H9 (cell line): ENCODE measurements around the gene RCAN3. TPM values are rescaled to one million over a fixed set of nuclear protein-coding genes. Genes with fewer than 3 reads are reported as not detected.

Source experiments
- DNase-seq: peaks from one replicate; pipeline ENCODE4 v3.0.0-alpha.2; 2017
- H2AFZ ChIP-seq: one replicate; pipeline ENCODE4 v1.6.1; 2013; ENCODE audit warnings: mild to moderate bottlenecking, low read length, control low read depth, moderate library complexity
- H2AK5ac ChIP-seq: 2 replicates; pipeline ENCODE4 v1.6.1; 2013; ENCODE audit warnings: low read length, control low read depth, mixed read lengths; ENCODE audit not compliant: insufficient read length
- H2BK120ac ChIP-seq: one replicate; pipeline ENCODE4 v1.6.1; 2013; ENCODE audit warnings: low read depth, mild to moderate bottlenecking, low read length, control low read depth, inconsistent platforms; ENCODE audit not compliant: poor library complexity, severe bottlenecking
- H2BK12ac ChIP-seq: 2 replicates; pipeline ENCODE4 v1.6.1; 2013; ENCODE audit warnings: low read length, control low read depth, mixed read lengths, low read depth; ENCODE audit not compliant: insufficient read length
- H2BK15ac ChIP-seq: 2 replicates; pipeline ENCODE4 v1.6.1; 2013; ENCODE audit warnings: low read depth, low read length, control low read depth
- H2BK20ac ChIP-seq: one replicate; pipeline ENCODE4 v1.6.1; 2013; ENCODE audit warnings: low read depth, mild to moderate bottlenecking, low read length, control low read depth, inconsistent platforms; ENCODE audit not compliant: poor library complexity, severe bottlenecking
- H2BK5ac ChIP-seq: 2 replicates; pipeline ENCODE4 v1.6.1; 2013; ENCODE audit warnings: low read length, control low read depth, mixed read lengths; ENCODE audit not compliant: insufficient read length
- H3K14ac ChIP-seq: 2 replicates; pipeline ENCODE4 v1.6.1; 2013; ENCODE audit warnings: low read length, control low read depth; ENCODE audit not compliant: insufficient read depth
- H3K18ac ChIP-seq: 2 replicates; pipeline ENCODE4 v1.6.1; 2013; ENCODE audit warnings: low read depth, mild to moderate bottlenecking, mixed read lengths, low read length, control low read depth; ENCODE audit not compliant: insufficient read length
- H3K23ac ChIP-seq: 2 replicates; pipeline ENCODE4 v1.6.1; 2013; ENCODE audit warnings: low read length, control low read depth, mixed read lengths, low read depth; ENCODE audit not compliant: insufficient read length
- H3K23me2 ChIP-seq: 2 replicates; pipeline ENCODE4 v1.6.1; 2013; ENCODE audit warnings: low read depth, mild to moderate bottlenecking, mixed read lengths, low read length, control low read depth; ENCODE audit not compliant: insufficient read length, poor library complexity, severe bottlenecking
- H3K27ac ChIP-seq: 2 replicates; pipeline ENCODE4 v1.5.1; 2013; ENCODE audit warnings: low read length, control low read depth, mixed read lengths, low read depth; ENCODE audit not compliant: insufficient read length
- H3K27me3 ChIP-seq: 2 replicates; pipeline ENCODE4 v1.6.1; 2013; ENCODE audit warnings: low read length, control low read depth, inconsistent platforms; ENCODE audit not compliant: insufficient read depth
- H3K4ac ChIP-seq: 2 replicates; pipeline ENCODE4 v1.6.1; 2013; ENCODE audit warnings: low read depth, mild to moderate bottlenecking, control low read depth, inconsistent platforms, low read length, moderate library complexity
- H3K4me1 ChIP-seq: 2 replicates; pipeline ENCODE4 v1.6.1; 2013; ENCODE audit warnings: low read length, control low read depth, inconsistent platforms; ENCODE audit not compliant: insufficient read depth
- H3K4me2 ChIP-seq: 2 replicates; pipeline ENCODE4 v1.6.1; 2013; ENCODE audit warnings: low read length, control low read depth, mixed read lengths; ENCODE audit not compliant: insufficient read length, insufficient read depth
- H3K56ac ChIP-seq: 2 replicates; pipeline ENCODE4 v1.6.1; 2013; ENCODE audit warnings: low read depth, mild to moderate bottlenecking, mixed read lengths, low read length, control low read depth; ENCODE audit not compliant: insufficient read length
- H3K79me1 ChIP-seq: 2 replicates; pipeline ENCODE4 v1.6.1; 2013; ENCODE audit warnings: low read depth, mild to moderate bottlenecking, moderate library complexity, low read length, control low read depth, inconsistent platforms; ENCODE audit not compliant: insufficient read depth, poor library complexity, severe bottlenecking
- H3K79me2 ChIP-seq: 2 replicates; pipeline ENCODE4 v1.6.1; 2013; ENCODE audit warnings: low read length, control low read depth, inconsistent platforms; ENCODE audit not compliant: insufficient read depth
- H3K9ac ChIP-seq: 2 replicates; pipeline ENCODE4 v1.6.1; 2013; ENCODE audit warnings: low read length, control low read depth, mixed read lengths; ENCODE audit not compliant: insufficient read length; ENCODE audit errors: extremely low read depth
- H3K9me3 ChIP-seq: one replicate; pipeline ENCODE4 v1.6.1; 2013; ENCODE audit warnings: low read depth, low read length, inconsistent platforms; ENCODE audit not compliant: control insufficient read depth
- H3T11ph ChIP-seq: one replicate; pipeline ENCODE4 v1.6.1; 2013; ENCODE audit warnings: mild to moderate bottlenecking, low read length, control low read depth, inconsistent platforms
- H4K20me1 ChIP-seq: one replicate; pipeline ENCODE4 v1.6.1; 2013; ENCODE audit not compliant: control insufficient read depth, insufficient read length, insufficient read depth
- H4K5ac ChIP-seq: 2 replicates; pipeline ENCODE4 v1.6.1; 2013; ENCODE audit warnings: low read depth, mild to moderate bottlenecking, mixed read lengths, low read length, control low read depth; ENCODE audit not compliant: insufficient read length
- H4K8ac ChIP-seq: replicated peaks from 2 replicates; pipeline ENCODE4 v1.6.1; 2013; ENCODE audit warnings: low read length, control low read depth, mixed read lengths, low read depth; ENCODE audit not compliant: insufficient read length
- H4K91ac ChIP-seq: 2 replicates; pipeline ENCODE4 v1.6.1; 2013; ENCODE audit warnings: low read depth, mild to moderate bottlenecking, moderate library complexity, mixed read lengths, low read length, control low read depth; ENCODE audit not compliant: insufficient read length
- H3K27ac Mint-ChIP-seq, 3 experiments: 2 replicates in 2 of 3; 3 replicates in 1 of 3; pipeline ENCODE4 v1.8.0; 2020 to 2021; ENCODE audit warnings: mixed read lengths in 3 of 3, mild to moderate bottlenecking in 1 of 3, moderate library complexity in 1 of 3
- H3K27me3 Mint-ChIP-seq: 2 replicates; pipeline ENCODE4 v1.8.0; 2021; ENCODE audit warnings: low read depth, mild to moderate bottlenecking, moderate library complexity, mixed read lengths
- H3K36me3 Mint-ChIP-seq, 3 experiments: 2 replicates in 2 of 3; 3 replicates in 1 of 3; pipeline ENCODE4 v1.8.0; 2020 to 2021; ENCODE audit warnings: low read depth in 3 of 3, mixed read lengths in 3 of 3; ENCODE audit not compliant: insufficient read depth in 1 of 3
- H3K4me1 Mint-ChIP-seq, 2 experiments: 2 replicates each; pipeline ENCODE4 v1.8.0; 2020; ENCODE audit warnings: mixed read lengths in 2 of 2
- H3K4me3 Mint-ChIP-seq, 2 experiments: 2 replicates in 1 of 2; 3 replicates in 1 of 2; pipeline ENCODE4 v1.8.0; 2020 to 2021; ENCODE audit warnings: mild to moderate bottlenecking in 2 of 2, mixed read lengths in 2 of 2, moderate library complexity in 1 of 2
- H3K9me3 Mint-ChIP-seq, 2 experiments: 2 replicates in 1 of 2; 3 replicates in 1 of 2; pipeline ENCODE4 v1.8.0; 2020; ENCODE audit warnings: mild to moderate bottlenecking in 2 of 2, mixed read lengths in 2 of 2, moderate library complexity in 1 of 2
- WGBS: extraction: QIAGEN DNeasy Blood & Tissue Kit; methylation state at CpG from one replicate; pipeline ENCODE4 v1.1.7; 2013; ENCODE audit warnings: missing lambda C conversion rate, low lambda C conversion rate, mixed read lengths; ENCODE audit not compliant: insufficient read length; ENCODE audit errors: extremely low coverage; 5-methylcytosine and 5-hydroxymethylcytosine counted together
- total RNA-seq: library from RNA; stranded (reverse); gene quantifications from 2 replicates; pipeline ENCODE4 v1.2.1, GENCODE V29; 2021
- TF ChIP-seq, protein P1 (sequence below): fragments of 200-600 bp; sonication (generic); conservative IDR thresholded peaks from 3 replicates; pipeline ENCODE4 v1.8.0; 2021; ENCODE audit warnings: antibody characterized with exemption, mild to moderate bottlenecking

The RCAN3 gene
- total RNA-seq, 1 experiment from 2014 or later = 13.0 TPM

DNA sequence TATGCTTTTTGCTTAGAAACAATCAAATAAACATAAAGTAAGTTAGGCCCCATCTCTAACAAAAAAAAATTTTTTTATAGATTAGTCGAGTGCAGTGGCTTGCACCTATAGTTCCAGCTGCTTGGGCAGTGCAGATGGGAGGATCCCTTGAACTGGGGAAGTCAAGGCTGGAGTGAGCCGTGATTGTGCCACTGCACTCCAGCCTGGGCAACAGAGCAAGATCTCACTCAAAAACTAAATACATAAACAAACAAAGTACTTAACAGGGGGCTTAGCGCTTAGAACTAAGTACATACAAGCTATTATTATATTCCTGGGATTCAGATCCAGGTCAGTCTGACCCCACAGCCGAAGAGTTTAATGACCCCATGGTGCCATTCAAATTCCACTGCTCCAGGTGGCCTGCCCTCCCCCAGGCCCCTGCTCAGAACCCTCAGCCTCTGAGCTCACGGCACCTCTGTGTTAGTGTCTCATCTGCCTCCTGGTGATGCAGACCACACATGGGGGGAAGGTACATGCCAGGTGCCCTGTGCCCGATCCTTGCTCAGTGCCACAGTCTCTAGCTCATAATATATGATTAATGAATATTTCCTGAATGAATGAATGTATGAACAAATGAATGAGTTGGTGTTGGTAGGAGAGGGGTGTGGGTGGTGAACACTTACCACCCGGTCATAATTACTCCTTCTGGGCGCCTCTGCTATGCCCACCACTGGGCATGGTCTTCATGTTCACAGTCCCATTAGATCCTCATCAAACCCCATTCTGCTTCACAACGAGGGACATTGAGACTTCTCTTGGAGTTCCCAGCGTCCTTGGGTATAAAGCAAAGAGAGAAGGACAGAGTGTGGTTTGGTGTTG is 67.9 kb downstream of the RCAN3 start:
- Histone ChIP-seq H3K23ac (no peak overlapping the region), H2BK15ac (no peak overlapping the region), H2AK5ac (no peak overlapping the region), H3K56ac (no peak overlapping the region), H3K27ac (no peak overlapping the region), H3K9me3 (no peaks in the 10 kb centered on the region), H2BK12ac (no peak overlapping the region), H4K5ac (no peak overlapping the region), H3K4me1 (peaks cover 2% of the 10 kb centered on the region; the same call in 1 of the 2 replicates), H4K8ac (no peak overlapping the region), H2BK20ac (no peak overlapping the region), H3K4ac (no peak overlapping the region), H4K20me1 (no peaks in the 10 kb centered on the region), H3K23me2 (no peaks in the 10 kb centered on the region), H3K9ac (no peak overlapping the region), H2BK5ac (no peak overlapping the region), H2BK120ac (no peak overlapping the region), H3K18ac (no peak overlapping the region), H3K14ac (no peak overlapping the region), H3K79me2 (no peaks in the 10 kb centered on the region), H3K27me3 (no peaks in the 10 kb centered on the region), H2AFZ (no peak overlapping the region), H3K79me1 (no peaks in the 10 kb centered on the region), H4K91ac (no peak overlapping the region), H3T11ph (no peak overlapping the region), H3K4me2 (no peak overlapping the region)
- no CpG with 5 or more reads among the region's 10 CpGs for WGBS
- DNase-seq = no peak
- TF ChIP-seq, protein P1, sequence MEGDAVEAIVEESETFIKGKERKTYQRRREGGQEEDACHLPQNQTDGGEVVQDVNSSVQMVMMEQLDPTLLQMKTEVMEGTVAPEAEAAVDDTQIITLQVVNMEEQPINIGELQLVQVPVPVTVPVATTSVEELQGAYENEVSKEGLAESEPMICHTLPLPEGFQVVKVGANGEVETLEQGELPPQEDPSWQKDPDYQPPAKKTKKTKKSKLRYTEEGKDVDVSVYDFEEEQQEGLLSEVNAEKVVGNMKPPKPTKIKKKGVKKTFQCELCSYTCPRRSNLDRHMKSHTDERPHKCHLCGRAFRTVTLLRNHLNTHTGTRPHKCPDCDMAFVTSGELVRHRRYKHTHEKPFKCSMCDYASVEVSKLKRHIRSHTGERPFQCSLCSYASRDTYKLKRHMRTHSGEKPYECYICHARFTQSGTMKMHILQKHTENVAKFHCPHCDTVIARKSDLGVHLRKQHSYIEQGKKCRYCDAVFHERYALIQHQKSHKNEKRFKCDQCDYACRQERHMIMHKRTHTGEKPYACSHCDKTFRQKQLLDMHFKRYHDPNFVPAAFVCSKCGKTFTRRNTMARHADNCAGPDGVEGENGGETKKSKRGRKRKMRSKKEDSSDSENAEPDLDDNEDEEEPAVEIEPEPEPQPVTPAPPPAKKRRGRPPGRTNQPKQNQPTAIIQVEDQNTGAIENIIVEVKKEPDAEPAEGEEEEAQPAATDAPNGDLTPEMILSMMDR = no peak
- Mint-ChIP-seq H3K27me3 (0 out of 2 replicates have a peak, but pooled peaks cover 2% of the 10 kb centered on the region), H3K4me1 (peaks cover 17 to 24% of the 10 kb centered on the region in 2 experiments), H3K27ac (no peak overlapping the region), H3K36me3 (no peaks in the 10 kb centered on the region; a peak in 1 of 7 replicates), H3K9me3 (no peaks in the 10 kb centered on the region; a peak in 2 of 5 replicates), H3K4me3 (no peak overlapping the region; a peak in 1 of 5 replicates)
